ENCODE data around the gene ARPP21. TPM values are rescaled to one million over a fixed set of nuclear protein-coding genes. Genes with fewer than 3 reads are reported as not detected.

The ARPP21 gene
- polyA plus RNA-seq, 3 donors from 2014 or later = not detected

- Mint-ChIP-seq H3K4me1 (no peaks in the 10 kb centered on the region), H3K9me3 (peaks cover 2 to 12% (median 7%) of the 10 kb centered on the region in 6 donors), H3K27ac (no peak overlapping the region), H3K27me3 (ENCODE audit: low read depth in 3 of 3) (peaks cover 0 to 3% (median 2%) of the 10 kb centered on the region in 3 donors), H3K4me3 (no peak overlapping the region), H3K36me3 (no peaks in the 10 kb centered on the region)
- DNase-seq = no peak
These were observed 5.8 kb upstream of the ARPP21 start for GRCh38 chr3:35633332-35634124.

- peaks cover 4 to 26% (median 9%) of the 10 kb centered on the region in 6 donors for H3K9me3 Mint-ChIP-seq
These were observed 3.9 kb upstream of the ARPP21 start for GRCh38 chr3:35635407-35635806.

GRCh38 chr3:35635926-35636683, 3.2 kb upstream of the ARPP21 start:
- no peak for DNase-seq
- Mint-ChIP-seq H3K27ac (no peak overlapping the region), H3K4me3 (no peak overlapping the region), H3K9me3 (peaks cover 6 to 31% (median 12%) of the 10 kb centered on the region in 6 donors), H3K4me1 (peaks cover 0 to 1% of the 10 kb centered on the region in 2 donors), H3K27me3 (ENCODE audit: low read depth in 3 of 3) (peaks cover 3 to 5% (median 3%) of the 10 kb centered on the region in 3 donors), H3K36me3 (peaks cover 0 to 3% (median 3%) of the 10 kb centered on the region in 3 donors)

More at GRCh38 chr3:35635407-35635806, 3.9 kb upstream of the ARPP21 start:
- peaks cover 0 to 1% (median 1%) of the 10 kb centered on the region in 3 donors for H3K36me3 Mint-ChIP-seq
- H3K27ac Mint-ChIP-seq = no peak overlapping the region
- peaks cover 3 to 4% (median 3%) of the 10 kb centered on the region in 3 donors for H3K27me3 Mint-ChIP-seq (ENCODE audit: low read depth in 3 of 3)
- no peak for DNase-seq
- H3K4me3 Mint-ChIP-seq = no peak overlapping the region
- H3K4me1 Mint-ChIP-seq = peaks cover 0 to 1% of the 10 kb centered on the region in 2 donors

DNA sequence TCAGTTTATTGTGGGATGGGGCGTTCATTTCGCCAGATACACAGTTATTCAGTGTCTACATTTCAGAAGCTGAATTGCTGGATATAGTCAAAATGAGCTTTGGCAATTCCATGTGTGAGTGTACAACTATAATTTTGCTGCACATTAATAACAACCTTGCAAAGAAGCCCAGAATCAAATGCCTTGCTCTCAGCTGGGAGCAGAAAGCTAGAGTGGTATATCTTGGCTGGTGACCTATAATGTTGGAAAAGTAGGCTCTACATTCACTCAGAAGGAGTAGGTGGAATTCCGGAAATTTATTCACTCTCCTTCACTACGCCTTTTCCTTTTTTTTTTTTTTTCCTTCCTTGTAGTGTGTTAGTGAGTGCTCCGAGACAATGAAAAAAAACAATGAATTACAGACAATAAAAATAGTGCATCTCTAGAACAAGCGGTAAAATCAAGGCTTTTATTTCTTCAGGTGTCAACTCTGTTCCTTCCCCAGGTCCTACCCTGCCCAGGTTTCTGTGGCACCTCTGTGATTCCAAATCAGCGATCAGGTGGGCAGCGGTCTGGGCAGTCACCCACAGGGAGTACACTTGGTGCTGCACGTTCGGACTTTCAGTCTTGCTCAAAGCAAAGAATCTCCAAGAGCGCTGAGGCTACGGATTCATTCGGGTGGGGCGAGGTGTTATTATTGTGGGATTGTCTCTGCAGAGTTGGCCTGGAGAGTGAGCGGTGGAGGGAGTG, 910 bp upstream of the ARPP21 start:
- Mint-ChIP-seq H3K9me3 (peaks cover 6 to 31% (median 12%) of the 10 kb centered on the region in 6 donors), H3K27me3 (ENCODE audit: low read depth in 3 of 3) (peaks cover 3 to 5% (median 3%) of the 10 kb centered on the region in 3 donors), H3K4me3 (peak overlapping the region in 2 of 5 donors; percentile 13 to 27), H3K36me3 (peaks cover 0 to 3% (median 3%) of the 10 kb centered on the region in 3 donors), H3K27ac (no peak overlapping the region), H3K4me1 (peaks cover 0 to 1% of the 10 kb centered on the region in 2 donors)
- no peak for DNase-seq

GRCh38 chr3:35638980-35639253, 408 bp upstream of the ARPP21 start:
- H3K4me1 Mint-ChIP-seq = peaks cover 0 to 1% of the 10 kb centered on the region in 2 donors
- H3K4me3 Mint-ChIP-seq = peak overlapping the region in 1 of 5 donors; percentile 13
- peaks cover 3 to 5% (median 3%) of the 10 kb centered on the region in 3 donors for H3K27me3 Mint-ChIP-seq (ENCODE audit: low read depth in 3 of 3)
- H3K36me3 Mint-ChIP-seq = peaks cover 0 to 3% (median 3%) of the 10 kb centered on the region in 3 donors
- no peak for DNase-seq
- no peak overlapping the region for H3K27ac Mint-ChIP-seq
- H3K9me3 Mint-ChIP-seq = peaks cover 6 to 31% (median 11%) of the 10 kb centered on the region in 6 donors

DNA sequence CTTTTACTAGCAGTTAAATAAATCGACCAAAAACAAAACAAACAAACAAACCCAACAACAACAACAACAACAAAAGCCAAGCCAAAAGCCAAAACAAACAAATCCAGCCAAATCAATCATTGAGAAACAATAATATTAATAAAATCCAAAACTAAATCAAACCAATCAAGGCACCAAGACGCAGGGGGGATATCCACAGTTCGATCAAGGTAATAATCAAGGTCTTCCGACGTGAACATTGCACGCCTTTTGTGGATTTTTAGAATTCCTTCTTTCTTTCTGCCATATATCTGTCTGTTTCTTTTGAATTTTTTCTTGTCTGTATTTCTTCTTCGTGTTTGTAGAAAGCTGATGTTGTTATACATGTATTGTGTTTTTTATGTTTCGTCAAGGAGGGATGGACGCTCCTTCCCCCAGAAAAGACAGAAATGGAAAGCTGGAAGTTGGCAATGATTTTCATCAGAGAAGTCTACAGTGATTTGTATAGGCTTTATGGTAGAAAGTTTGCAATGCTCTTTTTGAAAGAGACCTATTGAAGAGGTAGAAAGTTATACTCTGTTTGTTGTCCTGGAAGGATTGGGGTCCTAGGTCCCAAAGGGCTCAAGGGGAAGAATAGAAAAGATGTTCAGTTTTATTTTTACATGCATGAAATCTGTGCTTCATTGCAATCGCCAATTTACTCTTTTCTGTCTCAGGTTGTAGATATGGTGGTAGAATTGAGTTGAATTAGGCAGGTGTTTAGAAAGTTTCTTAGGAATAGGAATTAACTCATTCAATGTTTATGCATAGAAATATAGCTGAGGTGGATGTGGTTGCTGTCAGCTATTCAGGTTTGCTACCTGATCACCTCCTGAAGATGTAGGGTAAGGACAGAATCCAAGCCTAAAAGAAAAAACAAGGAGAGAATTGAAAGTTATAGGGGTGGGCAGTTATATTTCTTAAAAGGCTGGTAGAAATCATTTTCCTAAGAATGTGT, 1.2 kb downstream of the ARPP21 start:
- no peak for DNase-seq
- Mint-ChIP-seq H3K4me3 (peak overlapping the region in 1 of 5 donors; percentile 9), H3K27me3 (ENCODE audit: low read depth in 3 of 3) (peaks cover 2 to 5% (median 3%) of the 10 kb centered on the region in 3 donors), H3K4me1 (peaks cover 0 to 1% of the 10 kb centered on the region in 2 donors), H3K27ac (no peak overlapping the region), H3K36me3 (peaks cover 0 to 3% (median 3%) of the 10 kb centered on the region in 3 donors), H3K9me3 (peaks cover 6 to 31% (median 10%) of the 10 kb centered on the region in 6 donors)

DNA sequence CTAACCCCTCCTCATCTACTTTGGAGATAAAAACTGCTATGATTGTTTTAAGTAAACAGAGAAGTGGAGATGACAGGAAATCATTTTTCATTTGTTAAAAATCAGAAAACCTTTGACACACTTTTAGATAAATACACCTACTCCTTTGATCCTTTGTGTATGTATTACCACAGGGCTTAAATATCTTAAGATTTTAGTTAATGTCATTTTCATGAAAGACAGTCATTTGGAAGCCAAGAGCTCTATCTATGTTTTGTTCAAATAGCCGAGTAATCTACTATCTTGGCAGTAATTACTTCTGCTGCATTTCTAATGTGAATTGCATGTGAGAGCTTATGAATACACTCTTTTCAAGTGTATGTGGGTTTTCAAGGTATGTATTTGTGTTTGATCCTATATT, 2.0 kb downstream of the ARPP21 start:
- H3K27ac Mint-ChIP-seq = no peak overlapping the region
- H3K9me3 Mint-ChIP-seq = peaks cover 6 to 31% (median 10%) of the 10 kb centered on the region in 6 donors
- H3K36me3 Mint-ChIP-seq = peaks cover 0 to 3% (median 3%) of the 10 kb centered on the region in 3 donors
- H3K4me3 Mint-ChIP-seq = no peak overlapping the region
- H3K27me3 Mint-ChIP-seq (ENCODE audit: low read depth in 3 of 3) = peaks cover 0 to 3% (median 3%) of the 10 kb centered on the region in 3 donors
- DNase-seq = no peak
- H3K4me1 Mint-ChIP-seq = peaks cover 0 to 1% of the 10 kb centered on the region in 2 donors

DNA sequence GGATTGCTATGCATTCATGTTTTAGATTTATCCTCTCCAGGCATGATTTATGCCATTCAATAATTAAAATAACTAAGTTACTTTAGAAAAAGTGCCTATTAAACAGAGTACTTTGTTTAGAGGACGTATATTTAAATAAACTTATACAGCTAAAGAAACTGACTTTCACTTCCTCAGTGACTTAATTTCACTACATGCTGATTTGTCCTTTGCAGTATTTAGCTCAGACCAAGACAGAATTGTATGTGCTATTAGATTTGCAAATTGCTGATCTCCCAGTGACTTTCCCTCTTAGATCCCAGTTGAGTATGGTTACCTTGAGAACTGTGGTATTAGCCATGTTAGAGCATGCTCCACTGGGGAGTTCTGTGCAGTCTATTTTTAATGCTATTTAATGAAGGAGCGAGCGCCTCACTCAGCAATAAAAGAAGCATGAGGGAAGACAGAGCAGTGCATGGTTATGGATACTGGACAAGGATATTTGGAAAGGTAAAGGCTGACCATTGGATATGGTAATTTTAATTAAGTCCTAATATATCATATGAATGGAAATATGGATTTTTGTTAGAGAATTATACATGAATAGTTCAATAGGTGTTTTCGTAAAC, 2.7 kb downstream of the ARPP21 start:
- no peak for DNase-seq
- Mint-ChIP-seq H3K9me3 (peaks cover 6 to 31% (median 10%) of the 10 kb centered on the region in 6 donors), H3K4me3 (no peak overlapping the region), H3K4me1 (peaks cover 0 to 1% of the 10 kb centered on the region in 2 donors), H3K36me3 (peaks cover 0 to 3% (median 3%) of the 10 kb centered on the region in 3 donors), H3K27ac (no peak overlapping the region), H3K27me3 (ENCODE audit: low read depth in 3 of 3) (peaks cover 0 to 3% (median 3%) of the 10 kb centered on the region in 3 donors)

- peaks cover 0 to 3% (median 3%) of the 10 kb centered on the region in 3 donors for H3K36me3 Mint-ChIP-seq
- peaks cover 4 to 19% (median 10%) of the 10 kb centered on the region in 6 donors for H3K9me3 Mint-ChIP-seq
- H3K27ac Mint-ChIP-seq = no peak overlapping the region
- peaks cover 0 to 5% (median 3%) of the 10 kb centered on the region in 3 donors for H3K27me3 Mint-ChIP-seq (ENCODE audit: low read depth in 3 of 3)
- DNase-seq = no peak
- peaks cover 0 to 1% of the 10 kb centered on the region in 2 donors for H3K4me1 Mint-ChIP-seq
- H3K4me3 Mint-ChIP-seq = no peak overlapping the region
These were observed 4.2 kb downstream of the ARPP21 start for GRCh38 chr3:35643495-35643894.

DNA sequence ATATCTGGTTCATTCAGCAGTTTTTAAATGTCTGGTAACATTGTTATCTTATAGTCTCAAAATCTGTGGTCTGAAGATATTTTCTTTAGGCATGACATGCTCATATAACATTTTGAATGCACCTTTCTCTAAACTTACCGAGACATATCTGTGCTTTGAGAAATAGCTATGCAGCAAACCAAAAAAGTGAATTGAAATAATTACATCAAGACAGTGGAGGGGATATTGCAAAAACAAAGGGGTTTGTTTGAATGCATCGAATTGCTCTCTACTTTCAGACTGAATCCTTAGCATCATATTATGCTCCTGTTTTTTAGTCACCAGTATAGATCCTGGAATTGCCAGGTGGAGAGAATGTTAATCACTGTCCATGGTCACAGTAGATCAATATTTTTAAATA, 5.1 kb downstream of the ARPP21 start:
- no peak for DNase-seq
- H3K4me1 Mint-ChIP-seq = peaks cover 0 to 1% of the 10 kb centered on the region in 2 donors
- peaks cover 0 to 7% (median 3%) of the 10 kb centered on the region in 3 donors for H3K27me3 Mint-ChIP-seq (ENCODE audit: low read depth in 3 of 3)
- no peak overlapping the region for H3K4me3 Mint-ChIP-seq
- no peak overlapping the region for H3K27ac Mint-ChIP-seq
- H3K9me3 Mint-ChIP-seq = peaks cover 0 to 19% (median 8%) of the 10 kb centered on the region in 6 donors
- peaks cover 0 to 3% (median 3%) of the 10 kb centered on the region in 3 donors for H3K36me3 Mint-ChIP-seq

DNA sequence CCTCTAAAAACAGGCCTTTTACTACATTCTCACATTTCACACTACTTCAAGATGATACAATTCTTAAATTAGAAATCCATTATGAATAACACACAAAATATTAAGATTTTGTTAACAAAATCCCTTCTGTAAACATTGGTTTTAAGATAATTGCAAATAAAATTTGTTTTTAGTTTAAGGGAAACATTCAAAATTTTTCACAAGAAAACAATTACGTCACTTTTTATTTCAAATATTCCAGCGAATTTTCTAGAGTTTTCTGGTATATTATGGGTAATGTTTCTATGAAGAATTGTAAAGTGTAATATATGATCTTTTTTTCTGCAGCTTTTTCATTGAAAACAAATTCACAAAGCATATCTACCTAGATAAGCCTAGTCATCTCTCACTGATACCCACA, 5.9 kb downstream of the ARPP21 start:
- Mint-ChIP-seq H3K4me1 (no peaks in the 10 kb centered on the region), H3K27ac (no peak overlapping the region), H3K27me3 (ENCODE audit: low read depth in 3 of 3) (peaks cover 0 to 4% (median 3%) of the 10 kb centered on the region in 3 donors), H3K9me3 (peaks cover 0 to 11% (median 8%) of the 10 kb centered on the region in 6 donors), H3K36me3 (peaks cover 0 to 3% (median 3%) of the 10 kb centered on the region in 3 donors), H3K4me3 (no peak overlapping the region)
- DNase-seq = no peak

- Mint-ChIP-seq H3K4me3 (no peak overlapping the region), H3K36me3 (no peaks in the 10 kb centered on the region), H3K27ac (no peak overlapping the region), H3K9me3 (peaks cover 0 to 6% (median 2%) of the 10 kb centered on the region in 6 donors), H3K27me3 (ENCODE audit: low read depth in 3 of 3) (peaks cover 0 to 4% (median 0%) of the 10 kb centered on the region in 3 donors), H3K4me1 (no peaks in the 10 kb centered on the region)
- no peak for DNase-seq
These were observed 6.8 kb downstream of the ARPP21 start for GRCh38 chr3:35646081-35646480.
